SW 1271 (cell line): ENCODE data around the gene FRMD4A.
"Not testable (repeated sequence)": the region's sequence is repeated elsewhere in the genome, so short reads cannot be mapped to it uniquely, and the experiment has no call there.

Experiments used
- DNase-seq, 2 experiments: peaks; one replicate each; lab custom pipeline; 2025; lab: John Stamatoyannopoulos, UW

The FRMD4A gene

DNA sequence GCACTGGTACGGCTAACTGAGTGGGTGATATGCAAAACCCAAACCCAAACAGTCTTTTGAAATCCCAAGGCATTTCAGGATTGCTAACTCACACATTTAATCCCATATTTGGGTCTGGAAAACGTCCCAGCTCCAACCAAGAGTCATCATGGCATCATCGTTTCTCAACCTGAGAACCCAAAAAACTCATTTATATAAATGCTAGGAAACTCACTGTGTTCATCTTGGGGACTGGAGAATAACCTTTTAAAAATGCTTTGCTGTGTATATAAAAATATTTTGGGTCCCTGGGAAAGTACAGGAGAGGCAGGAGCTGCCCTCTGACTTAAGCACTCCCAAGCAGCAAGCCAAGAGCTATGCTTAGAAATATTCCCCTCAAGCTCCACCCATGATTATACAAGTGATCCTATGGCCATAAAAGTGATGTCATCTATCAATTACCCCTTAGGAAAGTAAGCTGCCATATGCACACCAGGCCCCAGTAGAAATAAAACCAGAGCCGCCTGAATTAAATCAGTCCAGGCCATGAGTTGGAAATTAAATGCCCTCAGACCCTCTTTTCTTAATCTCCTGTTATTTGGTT, 352.1 kb downstream of the FRMD4A start:
- no peak for DNase-seq

DNA sequence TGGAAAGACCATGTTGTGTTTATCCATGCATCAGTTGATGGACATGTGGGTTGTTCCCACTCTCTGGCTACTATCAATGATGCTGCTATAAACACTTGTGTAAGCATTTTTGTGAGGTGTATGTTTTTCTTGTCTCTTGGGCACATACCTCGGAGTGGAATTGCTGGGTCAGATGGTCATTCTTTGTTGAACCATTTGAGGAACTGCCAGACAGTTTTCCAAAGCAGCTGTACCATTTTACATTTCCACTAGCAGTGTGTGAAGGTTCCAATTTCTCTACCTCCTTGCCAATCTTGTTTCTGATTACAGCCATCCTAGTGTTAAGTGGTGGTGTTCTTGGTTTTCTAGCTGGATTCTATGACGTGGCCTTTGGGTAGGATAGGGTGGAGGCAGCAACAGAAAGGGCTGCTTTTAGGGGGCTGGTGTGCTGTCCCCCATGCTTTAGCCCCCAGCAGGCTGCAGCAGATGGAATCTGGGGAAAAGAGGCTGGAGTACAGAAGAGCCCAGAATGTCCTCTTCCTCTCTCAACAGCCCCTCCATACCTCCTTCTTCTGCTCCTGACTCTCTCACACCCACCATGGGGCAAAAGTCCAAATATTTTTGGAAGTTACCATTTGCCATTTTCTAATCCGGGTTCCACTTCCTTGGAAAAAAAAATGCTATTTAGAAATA, 352.7 kb downstream of the FRMD4A start:
- DNase-seq = no peak

DNA sequence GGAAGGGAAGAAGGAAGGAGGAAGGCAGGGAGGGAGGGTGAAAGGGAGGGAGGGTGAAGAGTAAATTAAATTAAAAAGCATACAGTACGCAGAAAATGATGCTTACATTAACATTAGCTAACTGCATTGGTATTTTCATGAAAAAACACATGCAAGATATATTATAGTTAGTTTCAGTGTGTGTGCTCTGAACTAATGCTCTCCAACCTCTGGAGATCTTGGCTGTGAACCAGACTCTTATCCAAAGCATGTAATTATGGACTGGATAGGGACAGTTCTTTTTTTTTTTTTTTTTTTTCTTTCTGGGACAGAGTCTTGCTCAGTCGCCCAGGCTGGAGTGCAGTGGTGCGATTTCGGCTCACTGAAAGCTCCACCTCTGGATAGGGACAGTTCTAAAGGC, 357.0 kb downstream of the FRMD4A start:
- no peak for DNase-seq

DNA sequence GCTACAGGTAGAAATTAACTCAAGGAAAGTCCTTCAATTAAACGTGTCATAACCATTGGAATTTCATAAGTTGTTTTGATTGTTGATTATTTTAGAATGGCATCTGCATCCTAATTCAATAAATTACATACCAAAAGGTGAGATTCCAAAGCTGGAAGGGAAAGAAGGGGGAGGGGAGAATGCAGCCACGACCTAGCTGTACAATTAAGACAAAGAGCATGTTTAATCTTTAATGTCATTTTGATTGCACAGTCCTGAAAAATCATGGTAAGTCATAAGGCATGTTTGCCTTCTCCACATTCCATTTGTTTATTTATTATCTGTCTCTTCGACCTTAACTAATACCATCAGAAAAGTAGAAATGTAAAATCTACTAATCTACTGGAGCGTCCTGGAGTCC, 358.1 kb downstream of the FRMD4A start:
- DNase-seq = no peak

DNA sequence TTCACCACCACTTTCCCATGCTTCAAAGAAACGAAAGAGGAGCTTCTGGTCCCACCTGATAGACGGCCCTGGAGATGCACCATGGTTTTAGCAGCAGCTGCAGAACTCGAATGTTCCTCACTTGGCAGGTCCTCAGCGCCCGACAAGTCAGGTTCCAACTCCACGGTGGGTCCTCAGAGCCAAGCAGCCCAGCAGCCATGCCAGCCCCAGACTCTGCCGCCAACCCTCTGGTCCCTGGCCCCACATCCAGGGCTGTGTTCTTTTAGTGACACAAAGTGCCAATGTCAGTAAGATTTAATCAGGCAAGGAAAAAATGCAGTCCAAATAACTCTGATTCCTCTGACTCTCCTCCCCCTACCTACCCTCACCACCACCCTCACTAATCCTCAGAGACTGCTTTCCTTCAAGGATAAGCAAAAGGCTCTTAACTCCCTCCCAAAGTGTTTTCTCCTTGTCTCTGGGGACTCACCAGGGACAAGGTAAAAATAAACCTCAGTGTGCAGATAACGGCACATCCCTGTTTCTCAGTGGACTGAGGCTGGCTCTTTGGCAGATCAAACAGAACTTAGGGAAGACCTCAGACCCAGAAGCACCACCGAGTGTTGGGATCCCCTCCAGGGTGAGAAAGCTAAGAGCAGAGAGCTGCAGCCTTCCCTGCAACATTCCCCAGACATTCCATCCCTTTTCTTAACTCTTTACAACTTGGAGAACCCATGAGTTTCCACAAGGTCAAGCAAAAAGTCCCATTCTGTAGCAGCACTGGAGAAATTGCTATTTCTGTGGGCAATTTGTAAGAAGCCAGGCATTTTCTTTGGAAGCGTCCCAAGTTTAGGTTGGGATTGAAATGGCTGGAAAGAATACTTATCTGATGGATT, 358.9 kb downstream of the FRMD4A start:
- DNase-seq = no peak

DNA sequence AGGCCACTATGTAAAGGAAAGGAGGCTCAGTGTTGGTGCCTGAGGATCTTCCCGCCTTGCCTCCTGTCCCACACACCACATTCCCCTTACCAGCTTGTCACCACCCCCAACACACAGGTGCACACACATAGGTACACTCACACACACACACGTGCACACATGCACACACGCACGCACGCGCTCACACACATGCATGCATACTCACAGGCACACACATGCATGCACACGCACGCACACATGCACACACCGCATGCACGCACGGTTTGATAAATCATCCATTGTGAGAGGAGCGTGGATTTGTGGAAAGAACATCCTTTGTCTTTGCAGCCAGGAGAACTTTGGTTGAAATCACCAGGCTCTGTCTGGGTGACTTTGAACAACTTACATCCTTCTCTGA, 359.8 kb downstream of the FRMD4A start:
- no peak for DNase-seq

DNA sequence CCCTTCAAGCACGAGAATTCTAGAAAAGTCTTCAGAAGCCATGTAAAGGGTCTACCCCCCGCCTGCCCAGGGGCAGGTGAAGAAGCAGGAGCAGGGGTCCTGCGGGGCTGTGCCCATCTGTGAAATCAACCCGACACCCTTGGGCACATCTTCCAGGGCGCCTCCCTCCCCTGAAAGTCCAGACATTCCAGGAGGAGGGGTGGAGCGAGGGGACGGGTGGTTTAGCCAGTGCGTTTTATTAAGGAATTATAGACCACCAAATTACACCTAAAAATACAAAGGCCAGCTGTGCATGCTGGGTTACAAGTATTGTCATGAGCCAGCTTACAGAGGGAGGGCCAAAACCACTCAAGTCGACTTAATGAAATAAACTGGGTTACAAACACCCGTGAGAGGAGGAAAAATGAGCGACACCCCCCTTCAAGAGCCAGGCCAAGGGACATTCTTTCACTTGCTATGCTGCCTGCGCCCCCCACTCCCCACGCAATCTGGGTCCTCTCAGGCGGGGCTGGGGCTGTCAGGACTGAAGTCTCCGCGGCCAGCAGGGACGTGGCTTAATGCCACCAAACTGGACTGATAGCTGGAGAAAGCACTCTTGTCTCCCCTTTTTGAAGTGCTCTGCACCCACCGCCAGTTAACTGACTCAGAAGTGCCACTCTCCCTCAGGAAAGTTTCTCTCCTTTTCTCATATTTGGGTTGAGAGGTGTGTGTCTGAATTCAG, 360.3 kb downstream of the FRMD4A start:
- DNase-seq = no peak

DNA sequence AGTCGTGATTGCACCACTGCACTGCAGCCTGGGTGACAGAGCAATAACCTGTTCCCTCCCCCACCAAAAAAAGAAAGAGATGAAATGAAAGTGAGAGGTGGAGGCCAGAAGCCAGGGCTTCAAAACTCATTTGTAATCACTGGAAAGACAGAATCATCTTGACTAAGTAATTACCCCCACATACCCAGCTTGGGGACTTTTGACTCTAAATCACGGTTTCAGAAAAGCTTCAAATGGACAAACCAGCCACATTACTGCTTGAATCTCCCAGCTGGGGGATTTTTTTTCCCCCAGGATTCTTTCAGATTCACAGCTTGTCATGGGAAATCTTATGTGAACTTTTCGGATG, 361.0 kb downstream of the FRMD4A start:
- no peak for DNase-seq

DNA sequence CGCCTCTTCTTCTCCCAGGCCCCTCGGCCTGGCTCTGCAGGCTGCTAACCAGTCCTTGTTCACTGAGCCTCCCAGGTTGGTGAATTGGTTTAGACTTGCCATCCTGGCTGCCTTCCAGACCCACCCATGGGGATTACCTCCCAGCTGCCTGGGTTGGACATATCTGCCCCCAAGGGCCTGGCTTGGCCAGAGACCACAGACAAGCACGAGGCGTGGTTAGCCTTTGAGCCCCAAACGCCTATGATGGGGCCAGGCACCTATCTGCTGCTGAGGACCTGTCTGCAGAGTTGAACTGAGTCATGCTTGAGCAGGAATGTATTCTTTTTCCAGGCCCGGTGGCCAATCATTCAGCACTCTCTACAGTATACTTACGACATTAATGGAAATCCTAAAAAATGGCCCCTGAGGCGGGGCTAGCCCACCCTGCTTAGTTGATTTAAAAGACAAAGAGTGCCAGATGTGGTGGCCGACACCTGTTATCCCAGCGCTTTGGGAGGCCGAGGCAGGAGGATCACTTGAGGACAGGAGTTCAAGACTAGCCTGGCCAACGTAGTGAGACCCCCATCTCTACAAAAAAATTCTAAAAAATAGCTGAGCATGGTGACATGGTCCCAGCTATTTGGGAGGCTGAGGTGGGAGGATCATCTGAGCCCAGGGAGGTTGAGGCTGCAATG, 361.5 kb downstream of the FRMD4A start:
- no peak for DNase-seq

DNA sequence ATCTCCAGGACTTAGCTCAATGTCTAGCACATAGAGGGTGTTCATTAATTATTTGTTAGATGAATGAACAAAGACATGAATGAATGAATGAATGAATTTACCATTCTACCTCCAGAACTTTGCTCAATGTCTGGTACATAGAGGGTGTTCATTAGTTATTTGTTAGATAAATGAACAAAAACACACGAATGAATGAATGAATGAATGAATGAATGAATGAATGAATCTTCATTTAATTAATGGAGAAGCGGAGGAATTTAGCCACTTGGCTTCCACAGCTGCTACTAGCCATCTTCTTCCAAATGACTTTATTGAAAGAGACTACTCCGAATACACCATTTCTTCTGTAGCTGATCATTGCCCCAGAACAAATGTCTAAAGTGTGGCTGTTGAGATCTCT, 368.9 kb downstream of the FRMD4A start:
- DNase-seq = no peak

DNA sequence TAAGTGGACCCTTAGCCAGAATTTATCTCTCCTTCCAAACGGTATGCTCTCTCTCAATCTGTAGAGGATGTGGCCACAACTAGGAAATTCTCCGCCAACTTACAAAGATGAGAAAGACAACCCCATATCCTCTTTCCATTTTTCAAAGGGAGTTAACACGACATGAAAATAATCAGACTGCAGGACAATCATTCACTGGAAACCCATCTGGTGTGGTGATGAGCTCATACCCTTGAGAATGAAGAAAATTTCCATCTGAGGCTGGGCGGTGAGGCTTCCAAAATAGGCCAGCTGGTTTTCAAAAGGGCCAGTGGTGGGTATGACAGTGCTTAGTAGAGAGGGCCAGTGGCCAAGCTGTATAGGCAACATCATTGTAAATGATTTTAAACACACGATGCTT, 369.6 kb downstream of the FRMD4A start:
- no peak for DNase-seq

DNA sequence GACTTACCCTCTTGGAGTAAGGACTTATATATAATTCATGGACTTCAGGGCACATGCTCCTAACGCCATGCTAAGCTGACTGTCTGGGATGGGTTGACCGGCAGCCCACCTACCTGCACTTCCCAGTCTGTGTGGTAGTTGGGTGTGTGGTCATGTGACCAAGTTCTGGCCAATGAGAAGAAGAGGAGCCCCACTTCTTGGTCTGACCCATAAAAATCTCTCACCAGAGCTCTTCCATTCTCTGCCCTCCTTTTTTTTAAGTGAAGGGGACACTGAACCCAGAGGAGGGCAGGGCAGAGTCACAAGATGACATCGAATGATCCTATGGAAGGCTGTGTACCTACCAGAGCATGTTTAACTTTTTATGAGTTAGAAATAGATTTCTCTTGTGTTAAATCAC, 370.1 kb downstream of the FRMD4A start:
- DNase-seq = no peak

DNA sequence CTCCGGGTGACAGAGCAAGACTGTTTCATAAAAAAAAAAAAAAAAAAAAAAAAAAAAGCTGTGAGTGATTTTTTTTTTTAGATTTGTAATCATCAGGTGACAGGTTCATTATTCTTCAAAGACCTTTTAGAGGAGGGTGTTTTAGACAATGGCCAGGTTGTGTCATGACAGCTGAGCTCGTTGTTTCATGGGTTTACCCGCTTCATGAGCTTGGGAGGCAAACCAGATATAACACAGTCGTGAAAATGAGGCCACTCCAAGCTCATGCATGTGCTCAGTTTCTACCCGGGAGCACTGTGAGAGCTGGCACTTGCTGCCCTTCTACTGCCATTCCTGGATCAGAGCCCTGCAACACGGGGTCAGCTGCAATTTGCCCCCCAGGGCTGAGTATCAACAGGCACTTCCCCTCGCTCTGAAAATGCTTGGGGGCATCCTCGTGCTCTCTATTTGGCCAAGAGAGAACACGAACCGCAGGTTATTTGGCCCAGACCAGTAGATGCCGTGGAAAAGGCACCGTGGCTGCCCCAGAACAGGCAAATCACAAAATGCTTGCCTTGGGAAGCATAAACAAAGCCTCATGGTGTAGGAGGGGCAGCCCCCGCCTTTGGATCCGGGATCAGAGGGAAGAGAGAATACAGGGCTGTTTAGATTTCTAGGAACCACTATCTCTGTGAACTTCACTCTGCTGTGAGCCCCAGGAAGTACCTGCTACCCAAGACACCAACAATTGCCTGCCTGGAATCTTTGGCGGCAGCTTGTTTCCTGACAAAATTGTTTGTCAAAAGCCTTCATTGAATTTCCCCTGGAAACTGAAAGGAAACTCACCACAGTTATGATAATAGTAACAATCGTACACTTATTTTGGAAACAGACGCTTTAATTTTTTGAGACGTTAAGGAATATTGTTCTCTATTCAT, 371.0 kb downstream of the FRMD4A start:
- DNase-seq = no peak

DNA sequence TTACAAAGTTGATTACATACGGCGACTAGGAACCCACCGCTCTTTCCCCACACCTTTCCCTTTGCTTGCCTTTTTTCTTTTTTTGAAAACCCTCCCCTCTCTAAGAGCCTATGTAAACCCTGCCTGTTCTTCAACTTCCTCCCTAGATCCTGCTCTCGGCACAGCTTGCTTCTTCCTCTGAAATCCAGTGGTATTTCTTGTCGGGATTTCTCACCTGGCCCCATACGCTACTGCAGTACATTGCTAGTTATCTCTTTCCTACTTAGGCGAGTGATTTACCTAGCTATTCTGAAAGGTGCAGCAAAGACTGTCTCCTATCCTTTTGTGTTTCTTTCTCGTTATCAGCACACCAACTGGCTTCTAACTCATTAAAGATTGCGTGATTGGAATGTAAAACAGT, 372.9 kb downstream of the FRMD4A start:
- no peak for DNase-seq

DNA sequence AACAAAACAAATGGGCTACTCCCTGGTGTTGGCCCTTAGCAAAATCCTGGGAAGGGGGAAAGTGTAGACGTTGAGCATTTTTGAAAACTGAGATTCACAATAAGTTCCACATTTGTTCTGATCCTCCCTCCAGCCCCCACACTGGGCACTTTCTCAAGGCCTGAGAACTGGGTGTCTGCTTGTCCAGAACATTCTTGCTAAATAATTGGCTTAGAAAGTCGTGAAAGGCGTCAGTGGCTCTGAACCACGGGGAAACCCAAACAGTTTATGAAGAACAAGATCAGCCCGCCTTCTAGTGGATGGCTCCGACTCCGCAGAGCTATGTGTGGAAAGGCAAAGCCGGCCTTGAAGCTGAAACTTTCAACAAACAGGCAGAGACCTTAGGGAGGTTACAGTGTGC, 373.9 kb downstream of the FRMD4A start:
- DNase-seq = no peak

DNA sequence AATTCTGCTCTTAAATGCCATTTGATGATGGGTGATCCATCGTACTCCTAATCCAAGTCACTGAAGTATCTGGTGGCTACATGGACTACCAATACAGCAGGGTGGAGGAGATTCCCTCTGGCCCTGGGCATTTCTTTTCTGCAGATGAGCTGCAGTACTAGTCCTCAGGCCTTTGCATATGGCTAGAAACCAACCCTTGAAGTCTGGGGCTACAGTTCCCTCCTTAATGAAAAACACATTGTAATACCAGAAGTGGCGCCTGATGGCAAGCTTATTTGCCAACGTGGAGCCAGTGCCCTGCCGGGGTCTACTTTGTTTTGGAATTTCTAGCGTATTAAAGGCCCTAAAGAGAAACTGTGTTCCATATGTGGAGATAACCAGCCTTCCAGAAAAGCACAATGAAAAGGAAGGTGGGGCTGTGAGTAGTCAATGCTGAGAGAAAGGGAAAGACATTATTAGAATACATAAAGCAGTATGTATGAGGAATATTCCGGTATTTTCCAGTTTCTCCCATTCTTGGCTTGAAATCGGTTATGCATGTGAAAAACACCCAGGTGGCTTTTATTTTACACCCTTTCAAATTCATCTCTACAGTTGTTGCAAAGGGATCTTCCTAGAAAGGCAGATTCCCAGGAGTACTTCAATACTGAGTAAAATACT, 375.2 kb downstream of the FRMD4A start:
- DNase-seq = no peak

DNA sequence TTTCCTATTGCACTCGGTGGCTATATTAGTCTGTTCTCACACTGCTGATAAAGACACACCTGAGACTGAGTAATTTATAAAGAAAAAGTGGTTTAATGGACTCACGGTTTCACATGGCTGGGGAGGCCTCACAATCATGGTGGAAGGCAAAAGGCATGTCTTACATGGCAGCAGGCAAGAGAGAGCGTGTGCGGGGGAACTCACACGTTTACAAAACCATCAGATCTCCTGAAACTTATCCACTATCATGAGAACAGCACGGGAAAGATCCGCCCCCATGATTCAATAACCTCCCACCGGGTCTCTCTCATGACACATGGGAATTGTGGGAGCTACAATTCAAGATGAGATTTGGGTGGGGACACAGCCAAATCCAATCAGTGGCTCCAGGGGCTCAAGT, 376.5 kb downstream of the FRMD4A start:
- DNase-seq = not testable (repeated sequence)

DNA sequence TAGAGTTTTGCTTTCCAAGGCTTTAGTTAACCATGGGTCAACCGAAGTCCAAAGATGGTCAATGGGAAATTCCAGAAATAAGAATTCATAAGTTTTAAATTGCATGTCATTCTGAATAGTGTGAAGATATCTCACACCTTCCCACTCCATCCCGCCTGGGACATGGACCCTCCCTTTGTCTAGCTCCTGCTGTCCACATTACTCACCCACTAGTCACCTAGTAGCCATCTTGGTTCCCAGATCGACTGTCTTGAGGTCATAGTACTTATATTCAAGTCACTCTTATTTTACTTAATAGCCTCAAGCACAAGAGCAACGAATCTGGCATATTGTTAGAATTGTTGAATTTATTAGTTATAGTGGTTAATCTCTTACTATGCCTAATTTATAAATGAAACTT, 377.4 kb downstream of the FRMD4A start:
- no peak for DNase-seq

DNA sequence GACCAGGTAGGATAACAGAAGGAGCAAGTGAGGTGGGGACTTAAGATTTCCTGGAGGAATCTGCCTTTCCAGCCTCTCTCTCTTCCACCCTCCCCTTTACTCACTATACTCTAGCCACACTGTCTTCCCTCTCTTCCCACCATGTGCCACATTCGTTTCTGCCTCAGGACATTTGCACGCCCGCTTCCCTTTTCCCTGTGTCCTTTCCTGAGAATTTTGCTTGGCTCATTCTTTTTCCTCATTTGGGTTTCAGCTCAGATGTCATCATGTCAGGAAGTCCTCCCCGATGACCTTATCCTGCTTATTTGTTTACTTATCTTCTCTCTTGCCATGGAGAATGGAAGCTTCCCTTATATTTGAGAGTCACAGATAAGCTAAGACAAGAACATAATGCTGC, 380.2 kb downstream of the FRMD4A start:
- no peak for DNase-seq

DNA sequence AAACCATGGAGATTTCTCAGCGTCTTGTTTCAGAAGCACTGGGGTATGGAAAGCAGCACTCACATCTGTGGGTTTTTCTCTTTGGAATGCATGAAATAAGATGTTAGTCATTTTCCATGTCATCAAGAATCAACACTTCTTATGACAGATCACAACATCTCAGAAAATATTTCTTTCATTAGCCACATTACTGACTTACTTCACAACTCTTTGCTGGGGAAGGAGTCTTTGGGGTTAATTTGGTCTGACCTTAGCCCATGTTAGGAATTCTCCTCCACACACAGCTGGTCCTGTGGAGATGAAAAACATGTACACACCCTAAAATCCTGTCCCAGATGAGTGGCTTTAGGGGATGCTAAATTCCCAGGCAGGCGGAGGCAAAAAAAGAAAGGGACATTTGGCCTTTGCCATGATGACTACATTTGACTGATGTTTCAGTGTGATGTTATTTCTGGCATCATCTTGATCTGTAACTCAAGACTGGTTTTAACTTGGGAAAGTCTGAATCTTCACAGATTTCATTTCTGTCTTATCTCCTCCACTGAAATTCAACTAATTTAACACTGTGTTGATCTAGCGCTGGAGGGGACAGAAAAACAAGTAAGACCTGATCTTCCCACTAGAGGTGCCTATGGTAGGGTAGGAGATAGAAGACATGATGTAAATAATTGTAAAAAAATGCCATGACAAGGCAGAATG, 380.7 kb downstream of the FRMD4A start:
- DNase-seq = no peak
